HG03175 (cell line): Measurements from ENCODE around the gene PPP1R9A.

Experiments used
- ATAC-seq: cut with Tn5 transposase; IDR thresholded peaks from one replicate; pipeline ENCODE4 v1.9.1; 2021; ENCODE audit warnings: mild to moderate bottlenecking, moderate library complexity; ENCODE audit not compliant: unreplicated experiment

The PPP1R9A gene

GRCh38 chr7:95026421-95027072 is 119.2 kb downstream of the PPP1R9A start:
- no peak for ATAC-seq

GRCh38 chr7:95027234-95027872 is 120.0 kb downstream of the PPP1R9A start:
- no peak for ATAC-seq

GRCh38 chr7:95028683-95029082 is 121.3 kb downstream of the PPP1R9A start:
- ATAC-seq: no peak

DNA sequence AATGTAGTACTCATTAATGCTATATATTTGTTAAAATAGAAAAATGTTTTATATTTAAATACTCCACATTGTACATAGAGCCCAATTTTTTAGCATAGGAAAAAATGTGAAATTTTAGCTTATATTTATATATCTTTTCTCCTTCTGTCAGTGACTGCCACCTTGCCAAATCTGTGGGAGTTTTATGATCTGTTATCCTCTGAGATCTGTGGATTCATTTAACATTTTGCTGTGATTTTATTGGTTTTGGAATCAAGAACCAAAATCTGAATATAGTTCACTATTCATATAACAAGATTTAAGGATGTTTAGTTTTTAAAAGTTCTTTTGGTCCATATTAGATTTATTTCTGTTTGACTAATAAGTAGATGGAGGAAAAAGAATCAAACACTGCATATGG is 127.9 kb downstream of the PPP1R9A start:
- ATAC-seq: no peak

- no peak for ATAC-seq
Measured at GRCh38 chr7:95041031-95041430, 133.6 kb downstream of the PPP1R9A start.

GRCh38 chr7:95045236-95045923 is 138.0 kb downstream of the PPP1R9A start:
- no peak for ATAC-seq

DNA sequence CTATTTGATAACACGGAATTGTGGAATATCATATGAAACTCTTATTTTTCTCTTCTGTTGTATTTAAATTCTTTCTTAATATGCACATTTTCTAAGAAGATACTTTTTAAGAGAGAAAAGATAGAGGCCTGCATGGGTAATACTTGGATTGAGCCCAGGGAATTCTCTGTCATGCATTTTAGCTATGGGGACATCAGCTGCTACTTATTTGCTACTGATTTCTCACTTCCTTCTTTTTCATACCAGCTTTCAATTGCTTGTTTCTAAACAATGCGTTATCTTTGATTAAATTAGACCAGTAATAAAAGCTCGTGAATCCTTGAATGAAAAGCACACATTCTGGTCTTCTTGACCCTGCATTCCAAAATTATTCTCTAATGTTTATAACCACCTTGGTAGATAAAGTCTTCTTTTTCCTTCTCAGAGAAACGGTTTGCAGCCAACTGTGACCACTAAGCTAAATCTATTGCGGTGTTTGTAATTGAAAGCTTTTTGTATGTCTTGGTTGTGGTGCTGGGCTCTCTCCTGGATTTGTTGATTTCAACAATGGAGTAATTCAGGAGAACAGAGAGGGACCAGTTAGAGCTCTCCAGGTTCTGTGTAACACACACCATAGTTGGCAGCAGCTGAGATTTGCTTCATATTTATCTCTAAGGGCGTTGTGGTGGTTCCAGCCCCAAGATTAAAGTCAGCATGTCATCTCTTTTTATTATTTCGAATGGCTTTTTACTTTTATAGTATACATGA is 139.3 kb downstream of the PPP1R9A start:
- ATAC-seq: no peak

- no peak for ATAC-seq
Measured at GRCh38 chr7:95047291-95047690, 139.9 kb downstream of the PPP1R9A start.

GRCh38 chr7:95052566-95053094 is 145.2 kb downstream of the PPP1R9A start:
- no peak for ATAC-seq

DNA sequence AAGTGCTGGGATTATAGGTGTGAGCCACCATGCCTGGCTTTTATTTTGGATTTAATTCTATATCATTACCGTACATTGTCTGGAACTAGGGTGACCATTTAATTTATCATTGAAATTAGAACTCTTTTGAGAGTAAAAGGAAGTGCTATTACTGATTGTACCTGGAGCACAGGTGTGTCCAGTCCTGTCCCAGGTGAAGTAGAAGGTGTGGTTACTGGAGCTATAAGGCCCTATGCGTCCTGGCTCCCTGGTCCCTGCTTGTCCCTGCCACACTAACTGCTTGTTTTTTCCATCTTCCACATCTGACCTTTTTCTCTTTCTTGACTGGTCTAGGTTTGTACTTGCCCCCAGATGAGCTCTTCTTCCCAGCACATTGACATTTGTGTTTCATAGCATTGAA is 147.0 kb downstream of the PPP1R9A start:
- ATAC-seq: no peak

GRCh38 chr7:95055295-95055694 is 147.9 kb downstream of the PPP1R9A start:
- no peak for ATAC-seq

DNA sequence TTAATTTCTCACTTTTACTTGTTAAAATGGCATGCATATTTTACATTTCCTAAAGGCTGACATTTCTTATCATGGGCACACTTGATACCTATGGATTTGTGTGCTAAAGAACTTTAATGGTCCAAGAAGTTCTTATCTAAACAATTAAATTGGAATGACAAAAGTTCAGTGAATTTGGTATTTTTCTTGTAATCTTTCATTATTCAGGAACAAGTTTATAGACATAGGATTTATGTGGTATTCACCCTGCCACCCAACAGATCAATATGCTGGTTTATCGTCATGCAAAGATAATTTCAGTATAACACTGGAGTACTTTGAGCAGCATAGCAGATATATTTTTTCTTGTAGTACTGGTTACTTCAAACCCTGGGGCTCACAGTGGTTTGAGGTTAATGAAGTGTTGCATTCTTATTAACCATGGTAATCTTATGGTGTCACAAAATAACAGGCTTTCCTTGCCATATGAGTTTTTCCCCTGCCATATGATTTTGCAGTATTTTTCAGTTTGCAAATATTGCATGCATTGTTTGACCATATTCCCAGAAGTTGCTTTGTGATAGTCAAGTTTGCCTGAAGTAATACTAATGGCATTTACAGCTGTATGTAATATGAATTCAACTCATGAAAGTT is 148.8 kb downstream of the PPP1R9A start:
- no peak for ATAC-seq

- no peak for ATAC-seq
Measured at GRCh38 chr7:95056901-95057300, 149.5 kb downstream of the PPP1R9A start.

- ATAC-seq: no peak
Measured at GRCh38 chr7:95059842-95060313, 152.5 kb downstream of the PPP1R9A start.

DNA sequence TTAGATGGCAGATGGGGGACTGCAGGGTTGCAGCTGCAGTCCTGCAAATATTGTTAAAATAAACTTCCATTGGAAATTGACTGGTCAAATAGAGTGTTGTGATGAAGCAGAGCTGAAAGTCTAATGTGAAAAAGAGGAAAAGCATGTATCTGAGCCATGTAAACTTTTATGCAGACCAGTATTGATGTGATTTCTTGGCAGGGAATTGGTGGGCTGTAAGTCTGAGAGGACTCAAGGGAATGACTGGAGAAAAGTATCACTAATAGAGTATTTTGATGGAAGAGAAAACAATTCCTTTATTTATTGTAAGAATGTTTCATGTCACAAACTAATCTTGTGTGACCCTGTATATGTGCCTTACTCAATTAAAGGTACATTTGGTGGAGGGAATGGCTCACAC is 155.5 kb downstream of the PPP1R9A start:
- ATAC-seq: no peak

GRCh38 chr7:95066737-95067530 is 159.5 kb downstream of the PPP1R9A start:
- ATAC-seq: no peak

DNA sequence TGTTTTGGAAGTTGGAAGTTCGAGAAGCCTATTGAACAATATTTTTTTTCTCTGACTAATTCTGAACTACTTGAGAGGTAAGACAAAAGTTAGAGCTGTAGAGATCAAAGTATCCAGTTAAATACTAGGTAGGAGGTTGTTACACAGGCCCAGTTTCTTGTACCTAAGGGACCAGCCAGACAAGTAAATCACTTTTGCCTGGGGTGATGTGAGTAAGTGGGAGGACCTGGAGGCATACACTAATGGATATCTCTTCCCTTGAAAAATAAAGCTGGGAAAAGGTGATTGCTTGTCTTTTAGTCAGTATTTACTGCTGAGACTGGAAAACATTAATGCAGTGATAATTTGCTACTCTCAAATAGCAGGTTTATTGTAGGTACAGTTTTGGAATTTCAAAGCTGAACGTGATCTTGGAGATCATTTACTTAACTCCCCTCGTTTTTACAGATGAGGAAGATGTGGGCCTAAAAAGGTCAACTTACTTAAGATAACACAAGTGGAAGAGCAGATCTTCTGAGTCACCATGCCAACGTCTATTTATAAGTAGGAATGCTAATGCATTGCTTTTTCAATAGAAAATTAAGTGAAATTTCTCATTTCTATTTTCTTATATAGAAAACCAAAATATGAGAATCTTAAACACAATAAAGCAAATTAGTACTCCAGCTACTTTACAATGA is 181.3 kb downstream of the PPP1R9A start:
- no peak for ATAC-seq

DNA sequence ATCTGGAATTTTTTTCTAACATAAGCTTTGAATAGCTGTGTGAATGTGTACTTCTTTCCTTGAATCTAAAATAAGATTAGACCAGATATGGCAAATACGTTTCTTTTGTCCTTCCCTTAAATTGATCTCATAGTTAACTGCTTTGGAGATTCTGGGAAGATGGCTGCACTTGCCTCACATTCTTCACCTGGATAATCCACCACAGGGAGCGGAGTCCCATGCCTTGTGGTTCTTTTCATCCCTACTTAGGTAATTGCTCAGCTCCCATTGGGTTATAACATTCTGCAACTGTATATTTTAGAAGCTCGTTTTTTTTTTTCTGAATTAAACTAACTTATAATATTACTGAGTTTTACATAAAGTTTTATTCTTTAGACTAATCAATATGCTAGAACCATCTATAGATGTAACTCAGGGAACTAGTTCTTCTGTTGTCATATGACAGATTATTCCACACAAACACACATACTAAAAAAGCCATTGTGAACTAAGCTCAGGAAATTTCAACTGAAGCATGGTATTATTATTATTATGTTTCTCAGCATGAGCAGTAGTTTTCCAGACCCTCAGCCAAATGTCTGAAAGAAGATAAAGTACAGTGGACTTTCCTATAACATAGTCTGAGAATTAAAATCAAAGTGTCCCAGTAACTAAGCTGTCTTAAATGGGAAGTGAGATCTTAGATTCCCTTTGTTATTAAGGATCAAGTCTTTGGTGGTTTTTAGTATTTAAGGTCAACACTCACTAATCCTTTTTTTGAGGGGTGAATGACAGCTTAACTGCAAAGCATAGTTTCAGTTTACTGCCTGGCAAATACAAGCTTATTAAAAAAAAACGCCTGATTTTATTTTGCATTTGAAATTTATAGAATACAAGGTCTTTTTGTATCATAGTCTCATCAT is 182.3 kb downstream of the PPP1R9A start:
- no peak for ATAC-seq
